ENCODE results near the gene NOL11. TPM values are rescaled to one million over a fixed set of nuclear protein-coding genes. Genes with fewer than 3 reads are reported as not detected.

NOL11 gene
- total RNA-seq, 1 donor from 2014 or later: 33.7 TPM

DNA sequence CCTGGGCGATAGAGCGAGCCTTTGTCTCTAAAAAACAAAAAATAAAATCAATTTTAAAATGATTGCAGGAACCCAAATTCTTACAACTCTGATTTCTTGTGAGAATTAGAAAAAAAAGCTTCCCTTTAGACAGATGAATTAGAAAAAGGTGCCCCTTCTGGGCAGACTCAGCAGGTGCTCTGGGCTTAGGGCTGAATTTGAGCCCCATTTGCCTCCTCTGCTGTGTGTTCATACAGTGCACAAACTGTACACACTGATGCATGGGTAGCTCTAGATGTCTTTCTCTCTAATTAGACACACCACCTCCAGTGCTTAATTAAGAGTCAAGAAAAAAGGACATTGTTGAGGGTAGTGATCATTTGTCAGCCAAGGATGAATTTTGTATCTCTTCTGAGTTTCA is 38.5 kb upstream of the NOL11 start:
- TF ChIP-seq, protein P1, sequence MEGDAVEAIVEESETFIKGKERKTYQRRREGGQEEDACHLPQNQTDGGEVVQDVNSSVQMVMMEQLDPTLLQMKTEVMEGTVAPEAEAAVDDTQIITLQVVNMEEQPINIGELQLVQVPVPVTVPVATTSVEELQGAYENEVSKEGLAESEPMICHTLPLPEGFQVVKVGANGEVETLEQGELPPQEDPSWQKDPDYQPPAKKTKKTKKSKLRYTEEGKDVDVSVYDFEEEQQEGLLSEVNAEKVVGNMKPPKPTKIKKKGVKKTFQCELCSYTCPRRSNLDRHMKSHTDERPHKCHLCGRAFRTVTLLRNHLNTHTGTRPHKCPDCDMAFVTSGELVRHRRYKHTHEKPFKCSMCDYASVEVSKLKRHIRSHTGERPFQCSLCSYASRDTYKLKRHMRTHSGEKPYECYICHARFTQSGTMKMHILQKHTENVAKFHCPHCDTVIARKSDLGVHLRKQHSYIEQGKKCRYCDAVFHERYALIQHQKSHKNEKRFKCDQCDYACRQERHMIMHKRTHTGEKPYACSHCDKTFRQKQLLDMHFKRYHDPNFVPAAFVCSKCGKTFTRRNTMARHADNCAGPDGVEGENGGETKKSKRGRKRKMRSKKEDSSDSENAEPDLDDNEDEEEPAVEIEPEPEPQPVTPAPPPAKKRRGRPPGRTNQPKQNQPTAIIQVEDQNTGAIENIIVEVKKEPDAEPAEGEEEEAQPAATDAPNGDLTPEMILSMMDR (conservative IDR thresholded peaks at IDR 0.05; ENCODE audit: low read depth, low read length): no peak
- DNase-seq (ENCODE audit: low read depth): no peak
- no peak overlapping the region for H3K4me3 ChIP-seq (ENCODE audit: low read depth, low read length)

GRCh38 chr17:67679721-67680120 is 38.0 kb upstream of the NOL11 start:
- no peak for DNase-seq (ENCODE audit: low read depth)
- TF ChIP-seq, protein P1 (conservative IDR thresholded peaks at IDR 0.05; ENCODE audit: low read depth, low read length): no peak

DNA sequence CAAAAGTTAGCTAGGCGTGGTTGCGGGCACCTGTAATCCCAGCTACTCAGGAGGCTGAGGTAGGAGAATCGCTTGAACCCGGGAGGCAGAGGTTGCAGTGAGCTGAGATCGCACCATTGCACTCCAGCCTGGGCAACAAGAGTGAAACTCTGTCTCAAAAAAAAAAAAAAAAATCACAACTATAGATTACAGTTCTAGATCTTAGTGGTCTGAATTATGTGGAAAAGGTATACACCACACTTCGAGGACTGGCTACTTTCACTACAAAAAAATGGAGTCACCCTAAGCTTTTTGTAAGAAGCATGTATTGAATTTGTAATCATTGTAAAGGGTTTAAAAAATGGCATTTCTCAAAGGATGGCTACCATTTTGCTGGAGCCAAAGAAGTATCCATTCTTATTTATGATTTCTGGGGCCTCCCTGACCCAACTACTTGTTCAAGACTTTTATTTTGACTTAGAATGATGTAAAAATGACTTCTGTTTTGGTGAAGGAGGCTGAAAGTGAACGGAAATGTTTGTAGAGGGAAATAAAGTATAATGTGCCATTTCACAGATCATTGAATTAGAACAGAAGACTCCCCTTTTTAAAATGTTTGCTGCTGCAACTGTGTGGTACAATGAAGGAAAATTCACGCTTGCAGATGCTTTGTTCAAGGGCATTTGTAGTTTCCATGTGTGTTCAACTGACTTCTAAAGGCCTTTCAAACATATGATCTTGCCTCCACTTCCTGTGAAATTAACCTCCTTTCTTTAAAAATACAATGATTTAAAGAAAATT is 37.1 kb upstream of the NOL11 start:
- no peak overlapping the region for H3K4me3 ChIP-seq (ENCODE audit: low read depth, low read length)
- DNase-seq (ENCODE audit: low read depth): no peak
- TF ChIP-seq, protein P1 (conservative IDR thresholded peaks at IDR 0.05; ENCODE audit: low read depth, low read length): no peak

More at GRCh38 chr17:67679721-67680120, 38.0 kb upstream of the NOL11 start:
- H3K4me3 ChIP-seq (ENCODE audit: low read depth, low read length): no peak overlapping the region

- TF ChIP-seq, protein P1 (conservative IDR thresholded peaks at IDR 0.05; ENCODE audit: low read depth, low read length): no peak
- DNase-seq (ENCODE audit: low read depth): no peak
- no peak overlapping the region for H3K4me3 ChIP-seq (ENCODE audit: low read depth, low read length)
These were observed 35.5 kb upstream of the NOL11 start for GRCh38 chr17:67682196-67682595.

- DNase-seq (ENCODE audit: low read depth): no peak
- TF ChIP-seq, protein P1 (conservative IDR thresholded peaks at IDR 0.05; ENCODE audit: low read depth, low read length): no peak
- H3K4me3 ChIP-seq (ENCODE audit: low read depth, low read length): no peak overlapping the region
These were observed 32.4 kb upstream of the NOL11 start for GRCh38 chr17:67685351-67685750.

GRCh38 chr17:67686241-67686640 is 31.5 kb upstream of the NOL11 start:
- TF ChIP-seq, protein P1 (conservative IDR thresholded peaks at IDR 0.05; ENCODE audit: low read depth, low read length): no peak
- no peak overlapping the region for H3K4me3 ChIP-seq (ENCODE audit: low read depth, low read length)
- DNase-seq (ENCODE audit: low read depth): no peak

DNA sequence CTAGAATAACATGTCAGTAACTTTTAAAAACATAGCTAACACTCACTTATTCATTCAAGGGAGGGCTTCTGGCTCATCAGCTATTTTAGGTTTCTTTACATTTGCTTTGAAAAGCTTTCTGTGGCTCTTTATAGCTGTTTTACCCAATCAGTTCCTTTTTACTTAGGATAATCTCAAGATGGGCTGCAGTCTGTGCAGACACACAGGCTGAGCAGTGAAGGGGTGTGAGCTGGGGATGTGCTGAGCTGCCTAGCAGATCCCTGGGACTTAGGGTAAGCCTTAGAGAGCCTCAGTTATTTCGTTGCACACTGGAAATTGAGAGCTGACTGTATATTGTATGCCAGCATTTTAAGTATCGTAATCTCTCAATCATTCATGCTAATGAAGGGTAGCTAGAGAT is 30.2 kb upstream of the NOL11 start:
- H3K4me3 ChIP-seq (ENCODE audit: low read depth, low read length): no peak overlapping the region
- no peak for DNase-seq (ENCODE audit: low read depth)
- TF ChIP-seq, protein P1 (conservative IDR thresholded peaks at IDR 0.05; ENCODE audit: low read depth, low read length): no peak
